IMR-90 (cell line): ENCODE results near the gene CCDC27. TPM values are rescaled to one million over a fixed set of nuclear protein-coding genes. Genes with fewer than 3 reads are reported as not detected.

Experiments used
- ATAC-seq: fragments of 200-7000 bp; cut with Tn5 transposase; 2 replicates; pipeline ENCODE4 v1.9.1; 2020; ENCODE audit warnings: low read depth, mild to moderate bottlenecking, moderate library complexity
- BruUV-seq: library from RNA; stranded (reverse); fragments of 400-500 nt; replicated peaks from 2 replicates; lab custom pipeline; 2021; lab: Mats Ljungman, UMichigan
- CTCF ChIA-PET: fragments of 300-600 bp; formaldehyde crosslinking; extraction: SDS; loops from one replicate; lab custom pipeline; 2021; ENCODE audit warnings: antibody characterized with exemption; lab: Yijun Ruan, JAX
- POLR2A ChIA-PET: fragments of 300-600 bp; sonication (Branson Sonifier 250); formaldehyde crosslinking; loops from one replicate; lab custom pipeline; 2022; ENCODE audit warnings: antibody characterized with exemption; ENCODE audit not compliant: unreplicated experiment; lab: Charles Lee
- DNase-seq: peaks from one replicate; pipeline ENCODE4 v3.0.0; 2013
- H2AFZ ChIP-seq: replicated peaks from 2 replicates; pipeline ENCODE3; 2013; ENCODE audit warnings: low read length, mild to moderate bottlenecking; ENCODE audit not compliant: poor library complexity
- H2AK5ac ChIP-seq: 2 replicates; pipeline ENCODE4 v1.6.1; 2013; ENCODE audit warnings: low read depth, low read length, inconsistent platforms
- H2AK9ac ChIP-seq: replicated peaks from 2 replicates; pipeline ENCODE3; 2013; ENCODE audit warnings: mild to moderate bottlenecking, low read depth, low read length, moderate library complexity; ENCODE audit not compliant: poor library complexity
- H2BK120ac ChIP-seq: 2 replicates; pipeline ENCODE4 v1.6.1; 2013; ENCODE audit warnings: low read depth, low read length, inconsistent platforms
- H2BK15ac ChIP-seq: 3 replicates; pipeline ENCODE4 v1.6.1; 2013; ENCODE audit warnings: low read depth, low read length, inconsistent platforms
- H2BK20ac ChIP-seq: 2 replicates; pipeline ENCODE4 v1.6.1; 2013; ENCODE audit warnings: low read depth, mild to moderate bottlenecking, inconsistent platforms, low read length, moderate library complexity
- H2BK5ac ChIP-seq: 2 replicates; pipeline ENCODE4 v1.6.1; 2013; ENCODE audit warnings: mild to moderate bottlenecking, low read depth, low read length, inconsistent platforms; ENCODE audit not compliant: poor library complexity, severe bottlenecking
- H3K14ac ChIP-seq: replicated peaks from 2 replicates; pipeline ENCODE4 v1.6.1; 2013; ENCODE audit warnings: low read depth, low read length, inconsistent platforms
- H3K18ac ChIP-seq: 2 replicates; pipeline ENCODE4 v1.6.1; 2013; ENCODE audit warnings: low read depth, low read length, control low read depth
- H3K23ac ChIP-seq: 2 replicates; pipeline ENCODE4 v1.6.1; 2013; ENCODE audit warnings: low read depth, low read length, inconsistent platforms
- H3K27ac ChIP-seq: 2 replicates; pipeline ENCODE4 v1.5.1; 2013; ENCODE audit warnings: mild to moderate bottlenecking, control low read depth, low read length; ENCODE audit not compliant: insufficient read depth
- H3K27me3 ChIP-seq: 2 replicates; pipeline ENCODE4 v1.6.1; 2013; ENCODE audit warnings: low read length; ENCODE audit not compliant: control insufficient read depth, insufficient read depth
- H3K36me3 ChIP-seq: 2 replicates; pipeline ENCODE4 v1.6.1; 2013; ENCODE audit warnings: low read length, mixed read lengths; ENCODE audit not compliant: control insufficient read depth, insufficient read depth
- H3K4ac ChIP-seq: 2 replicates; pipeline ENCODE4 v1.6.1; 2013; ENCODE audit warnings: low read depth, low read length, inconsistent platforms
- H3K4me1 ChIP-seq: 2 replicates; pipeline ENCODE4 v1.6.1; 2013; ENCODE audit warnings: low read length, mixed read lengths; ENCODE audit not compliant: control insufficient read depth, insufficient read depth
- H3K4me2 ChIP-seq: 2 replicates; pipeline ENCODE4 v1.6.1; 2013; ENCODE audit warnings: low read depth, mild to moderate bottlenecking, control low read depth, low read length, moderate library complexity
- H3K4me3 ChIP-seq: 2 replicates; pipeline ENCODE4 v1.5.1; 2013; ENCODE audit warnings: low read depth, mild to moderate bottlenecking, control low read depth, low read length, moderate library complexity; ENCODE audit not compliant: insufficient read depth
- H3K56ac ChIP-seq: 2 replicates; pipeline ENCODE4 v1.6.1; 2013; ENCODE audit warnings: low read length, inconsistent platforms; ENCODE audit not compliant: insufficient read depth; ENCODE audit errors: extremely low read depth
- H3K79me1 ChIP-seq, 2 experiments: 2 replicates each; pipeline ENCODE4 v1.6.1; 2013; ENCODE audit warnings: low read length in 2 of 2, inconsistent platforms in 1 of 2, low read depth in 1 of 2
- H3K9ac ChIP-seq: 2 replicates; pipeline ENCODE4 v1.6.1; 2013; ENCODE audit warnings: low read depth, low read length, control low read depth
- H3K9me1 ChIP-seq: 2 replicates; pipeline ENCODE4 v1.6.1; 2013; ENCODE audit warnings: low read length, inconsistent platforms; ENCODE audit not compliant: insufficient read depth
- H3K9me3 ChIP-seq: 2 replicates; pipeline ENCODE4 v1.6.1; 2013; ENCODE audit warnings: low read length; ENCODE audit not compliant: control insufficient read depth, insufficient read depth
- H4K20me1 ChIP-seq: 2 replicates; pipeline ENCODE4 v1.6.1; 2013; ENCODE audit warnings: low read length, inconsistent platforms; ENCODE audit not compliant: insufficient read depth
- H4K5ac ChIP-seq: 2 replicates; pipeline ENCODE4 v1.6.1; 2013; ENCODE audit warnings: mild to moderate bottlenecking, low read depth, low read length, control low read depth
- H4K8ac ChIP-seq, 2 experiments: 2 replicates each; pipeline ENCODE4 v1.6.1; 2013; ENCODE audit warnings: low read depth in 2 of 2, low read length in 2 of 2, control low read depth in 1 of 2, inconsistent platforms in 1 of 2
- H4K91ac ChIP-seq: 2 replicates; pipeline ENCODE4 v1.6.1; 2013; ENCODE audit warnings: low read depth, low read length, inconsistent platforms; ENCODE audit not compliant: insufficient read depth
- BHLHE40 ChIP-seq: fragments of 150-350 bp; IDR thresholded peaks from 2 replicates; pipeline ENCODE4 v1.6.1; 2016; ENCODE audit warnings: mild to moderate bottlenecking, low read depth, low read length
- CEBPB ChIP-seq: IDR thresholded peaks from 2 replicates; pipeline ENCODE4 v1.6.1; 2012; ENCODE audit warnings: low read depth, low read length, improper control_type of control experiment
- CHD1 ChIP-seq: IDR thresholded peaks from 2 replicates; pipeline ENCODE4 v1.6.1; 2012; ENCODE audit warnings: low read depth, low read length, improper control_type of control experiment
- FOS ChIP-seq: fragments of 150-350 bp; IDR thresholded peaks from 2 replicates; pipeline ENCODE4 v1.6.1; 2016; ENCODE audit warnings: low read depth, low read length
- MAFK ChIP-seq: IDR thresholded peaks from 2 replicates; pipeline ENCODE4 v1.6.1; 2012; ENCODE audit warnings: low read depth, low read length, improper control_type of control experiment
- MAZ ChIP-seq: IDR thresholded peaks from 2 replicates; pipeline ENCODE4 v1.6.1; 2012; ENCODE audit warnings: low read depth, mild to moderate bottlenecking, low read length, improper control_type of control experiment, moderate library complexity, borderline replicate concordance
- MXI1 ChIP-seq: IDR thresholded peaks from 2 replicates; pipeline ENCODE4 v1.6.1; 2012; ENCODE audit warnings: low read depth, mild to moderate bottlenecking, low read length, moderate library complexity, borderline replicate concordance
- NFE2L2 ChIP-seq: fragments of 150-350 bp; IDR thresholded peaks from 2 replicates; pipeline ENCODE4 v1.6.1; 2016; ENCODE audit warnings: low read depth, mild to moderate bottlenecking, low read length
- POLR2A ChIP-seq: IDR thresholded peaks from 2 replicates; pipeline ENCODE4 v1.6.1; 2012; ENCODE audit warnings: mild to moderate bottlenecking, low read depth, low read length
- RAD21 ChIP-seq: IDR thresholded peaks from 2 replicates; pipeline ENCODE4 v1.6.1; 2012; ENCODE audit warnings: low read length, improper control_type of control experiment
- RCOR1 ChIP-seq: IDR thresholded peaks from 2 replicates; pipeline ENCODE4 v1.6.1; 2012; ENCODE audit warnings: mild to moderate bottlenecking, low read length, improper control_type of control experiment; ENCODE audit not compliant: insufficient replicate concordance
- RFX5 ChIP-seq: IDR thresholded peaks from 2 replicates; pipeline ENCODE4 v1.8.0; 2012; ENCODE audit warnings: low read depth, mild to moderate bottlenecking, low read length, moderate library complexity
- SMC3 ChIP-seq: fragments of 150-350 bp; IDR thresholded peaks from 2 replicates; pipeline ENCODE4 v1.6.1; 2016; ENCODE audit warnings: low read depth, mild to moderate bottlenecking, antibody characterized with exemption, low read length, moderate library complexity
- WGBS, 2 experiments: methylation state at CpG; one replicate each; pipeline versions ENCODE4 v1.1.5 to v1.1.7; 2013; ENCODE audit warnings: missing lambda C conversion rate in 2 of 2; ENCODE audit not compliant: insufficient read length in 1 of 2; ENCODE audit errors: extremely low coverage in 2 of 2; 5-methylcytosine and 5-hydroxymethylcytosine counted together
- dilution Hi-C: fragments of 300-500 bp; cut with HindIII; formaldehyde crosslinking; loops from one replicate; pipeline ENCODE4 v1.14.3; 2018; ENCODE audit warnings: low sequenced_read_pairs; ENCODE audit not compliant: unreplicated experiment
- in situ Hi-C: fragments of 300-500 bp; cut with MboI; formaldehyde crosslinking; loops from 3 replicates; pipeline ENCODE4 v1.14.3; 2019; ENCODE audit warnings: low sequenced_read_pairs, inconsistent platforms, mixed read lengths
- intact Hi-C: fragments of 100-400 bp; cut with micrococcal nuclease; formaldehyde crosslinking; loops from 2 replicates; pipeline ENCODE4 v1.10.0; 2022
- polyA plus RNA-seq, 3 experiments: library from polyadenylated mRNA; depleted of rRNA; stranded (reverse); fragments of >200 nt; gene quantifications; 2 replicates each; pipeline ENCODE4 v1.2.3, GENCODE V29; 2012; ENCODE audit warnings: low replicate concordance in 1 of 3
- total RNA-seq: library from RNA; depleted of rRNA; stranded (reverse); fragments of >200 nt; gene quantifications from 2 replicates; pipeline ENCODE4 v1.2.3, GENCODE V29; 2012
- TF ChIP-seq, protein P1 (sequence below): fragments of 150-350 bp; IDR thresholded peaks from 2 replicates; pipeline ENCODE4 v1.6.1; 2017; ENCODE audit warnings: mild to moderate bottlenecking, antibody characterized with exemption, low read length, low read depth
- TF ChIP-seq, protein P2 (sequence below): fragments of 150-350 bp; IDR thresholded peaks from 2 replicates; pipeline ENCODE4 v1.6.1; 2016; ENCODE audit warnings: low read depth, mild to moderate bottlenecking, low read length, moderate library complexity, borderline replicate concordance
- TF ChIP-seq, protein P3 (sequence below): conservative IDR thresholded peaks from 2 replicates; pipeline ENCODE4 v1.5.1; 2012; ENCODE audit warnings: mild to moderate bottlenecking, low read depth, low read length, improper control_type of control experiment

Gene CCDC27
- total and polyA plus RNA-seq, 2 of the 4 experiments (the other 2 are of a cell fraction), result not detected

DNA sequence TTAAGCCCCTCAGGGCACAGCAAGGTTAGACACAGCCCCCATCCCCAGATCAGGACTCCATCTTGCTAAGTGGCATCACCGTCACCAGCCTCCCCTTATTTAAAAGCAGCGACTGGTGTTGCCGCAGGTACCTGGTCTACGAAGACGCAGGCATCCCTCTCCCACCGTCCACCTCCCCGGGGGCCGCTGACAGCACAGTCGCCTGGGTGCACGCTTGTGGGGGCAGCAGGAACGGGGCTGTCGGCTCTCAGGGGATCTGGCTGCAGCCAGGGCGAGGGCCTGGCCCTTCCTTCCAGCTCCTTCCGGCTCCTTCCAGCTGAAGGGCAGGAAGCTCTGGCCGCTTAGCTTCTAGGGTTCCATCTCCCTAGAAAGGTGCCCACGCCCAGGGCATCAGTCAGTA lies 17.6 kb upstream of the CCDC27 start:
- intact Hi-C loops, result no loop called here
- no peak for ATAC-seq
- no peak overlapping the region for H2BK120ac ChIP-seq
- no peak overlapping the region for H3K4ac ChIP-seq
- no peak overlapping the region for H3K23ac ChIP-seq
- no peak overlapping the region for H3K9ac ChIP-seq
- no peak overlapping the region for H3K18ac ChIP-seq
- H3K9me1 ChIP-seq, result no peaks in the 10 kb centered on the region
- no peak overlapping the region for H4K91ac ChIP-seq
- H3K27ac ChIP-seq, result no peak overlapping the region
- dilution Hi-C loops, result no loop called here
- H3K27me3 ChIP-seq, result no peaks in the 10 kb centered on the region; the same call in 1 of the 2 replicates
- no peak overlapping the region for H2BK5ac ChIP-seq
- DNase-seq, result no peak
- H3K36me3 ChIP-seq, result peaks cover 23% of the 10 kb centered on the region
- no TSS peak for BruUV-seq
- H3K9me3 ChIP-seq, result no peaks in the 10 kb centered on the region
- in situ Hi-C loops, result no loop called here
- no peak for TF ChIP-seq RAD21
- no peak for TF ChIP-seq SMC3
- TF ChIP-seq RFX5, result no peak
- no peak for TF ChIP-seq NFE2L2
- TF ChIP-seq RCOR1, result no peak
- TF ChIP-seq, protein P1, sequence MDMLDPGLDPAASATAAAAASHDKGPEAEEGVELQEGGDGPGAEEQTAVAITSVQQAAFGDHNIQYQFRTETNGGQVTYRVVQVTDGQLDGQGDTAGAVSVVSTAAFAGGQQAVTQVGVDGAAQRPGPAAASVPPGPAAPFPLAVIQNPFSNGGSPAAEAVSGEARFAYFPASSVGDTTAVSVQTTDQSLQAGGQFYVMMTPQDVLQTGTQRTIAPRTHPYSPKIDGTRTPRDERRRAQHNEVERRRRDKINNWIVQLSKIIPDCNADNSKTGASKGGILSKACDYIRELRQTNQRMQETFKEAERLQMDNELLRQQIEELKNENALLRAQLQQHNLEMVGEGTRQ, result no peak
- TF ChIP-seq, protein P2, sequence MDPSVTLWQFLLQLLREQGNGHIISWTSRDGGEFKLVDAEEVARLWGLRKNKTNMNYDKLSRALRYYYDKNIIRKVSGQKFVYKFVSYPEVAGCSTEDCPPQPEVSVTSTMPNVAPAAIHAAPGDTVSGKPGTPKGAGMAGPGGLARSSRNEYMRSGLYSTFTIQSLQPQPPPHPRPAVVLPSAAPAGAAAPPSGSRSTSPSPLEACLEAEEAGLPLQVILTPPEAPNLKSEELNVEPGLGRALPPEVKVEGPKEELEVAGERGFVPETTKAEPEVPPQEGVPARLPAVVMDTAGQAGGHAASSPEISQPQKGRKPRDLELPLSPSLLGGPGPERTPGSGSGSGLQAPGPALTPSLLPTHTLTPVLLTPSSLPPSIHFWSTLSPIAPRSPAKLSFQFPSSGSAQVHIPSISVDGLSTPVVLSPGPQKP, result no peak
- no peak for TF ChIP-seq POLR2A
- TF ChIP-seq CHD1, result no peak
- TF ChIP-seq MAZ, result no peak
- TF ChIP-seq MAFK, result no peak
- TF ChIP-seq, protein P3, sequence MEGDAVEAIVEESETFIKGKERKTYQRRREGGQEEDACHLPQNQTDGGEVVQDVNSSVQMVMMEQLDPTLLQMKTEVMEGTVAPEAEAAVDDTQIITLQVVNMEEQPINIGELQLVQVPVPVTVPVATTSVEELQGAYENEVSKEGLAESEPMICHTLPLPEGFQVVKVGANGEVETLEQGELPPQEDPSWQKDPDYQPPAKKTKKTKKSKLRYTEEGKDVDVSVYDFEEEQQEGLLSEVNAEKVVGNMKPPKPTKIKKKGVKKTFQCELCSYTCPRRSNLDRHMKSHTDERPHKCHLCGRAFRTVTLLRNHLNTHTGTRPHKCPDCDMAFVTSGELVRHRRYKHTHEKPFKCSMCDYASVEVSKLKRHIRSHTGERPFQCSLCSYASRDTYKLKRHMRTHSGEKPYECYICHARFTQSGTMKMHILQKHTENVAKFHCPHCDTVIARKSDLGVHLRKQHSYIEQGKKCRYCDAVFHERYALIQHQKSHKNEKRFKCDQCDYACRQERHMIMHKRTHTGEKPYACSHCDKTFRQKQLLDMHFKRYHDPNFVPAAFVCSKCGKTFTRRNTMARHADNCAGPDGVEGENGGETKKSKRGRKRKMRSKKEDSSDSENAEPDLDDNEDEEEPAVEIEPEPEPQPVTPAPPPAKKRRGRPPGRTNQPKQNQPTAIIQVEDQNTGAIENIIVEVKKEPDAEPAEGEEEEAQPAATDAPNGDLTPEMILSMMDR, result no peak
- TF ChIP-seq CEBPB, result no peak
- no peak for TF ChIP-seq MXI1
- no peak for TF ChIP-seq FOS
- no peak for TF ChIP-seq BHLHE40
- WGBS, 2 experiments, result 90% methylated on average over 7 of the region's 16 CpGs; no CpG with 5 or more reads in 1 of the 2 experiments
- H4K8ac ChIP-seq, result no peak overlapping the region
- no peak overlapping the region for H3K56ac ChIP-seq
- H3K4me1 ChIP-seq, result no peaks in the 10 kb centered on the region
- ChIA-PET POLR2A (no interaction called here), CTCF (interaction anchor here (1.4 kb wide), 1 partner anchor 10 kb away, joined by 5 read pairs; no protein-coding TSS in a partner anchor)
- no peaks in the 10 kb centered on the region for H3K79me1 ChIP-seq
- no peak overlapping the region for H3K4me2 ChIP-seq
- H2AFZ ChIP-seq, result no peak overlapping the region
- no peak overlapping the region for H4K5ac ChIP-seq
- H3K14ac ChIP-seq, result no peak overlapping the region
- no peak overlapping the region for H2BK15ac ChIP-seq
- no peak overlapping the region for H2AK9ac ChIP-seq
- no peak overlapping the region for H2BK20ac ChIP-seq
- no peak overlapping the region for H2AK5ac ChIP-seq
- no peaks in the 10 kb centered on the region for H4K20me1 ChIP-seq
- no peak overlapping the region for H3K4me3 ChIP-seq
